Measurements from ENCODE around the gene FXR1.

GRCh38 chr3:180898572-180898971, 13.9 kb upstream of the FXR1 start:
- TF ChIP-seq CTCF (conservative IDR thresholded peaks at IDR 0.05) (no peak), EZH2 (IDR thresholded peaks at IDR 0.05; ENCODE audit: low read depth) (no peak)

Data from PC-9 (cell line).